Naive thymus-derived CD4-positive, alpha-beta T cell (primary cell): ENCODE measurements around the gene CARD9. TPM values are rescaled to one million over a fixed set of nuclear protein-coding genes. Genes with fewer than 3 reads are reported as not detected.

Experiments
- polyA plus RNA-seq, 2 donors: library from polyadenylated mRNA; unstranded; fragments of 300-500 nt; fragmentation: Illumina TruSeq; gene quantifications; one replicate each; pipeline ENCODE4 v1.2.3, GENCODE V29; 2021
- total RNA-seq, 6 experiments: library from RNA in 5 of 6; stranded (reverse) in 5 of 6; gene quantifications; 1 replicate in 5 of 6; 2 replicates in 1 of 6; pipeline ENCODE4 v1.2.3 and lab custom pipeline; 2021 to 2026

CARD9 gene
- total and polyA plus RNA-seq, 7 experiments from 2014 or later, result 0.10 to 19.9 (median 1.1) TPM

Other genes starting within 250 kb of the CARD9 start
- gene LHX3, start 168.5 kb downstream of the CARD9 start, total RNA-seq, result under 1 TPM in 2 of 5 experiments, not detected in 3; 0.15 to 0.21 TPM
- not detected for gene LHX3, start 168.5 kb downstream of the CARD9 start, polyA plus RNA-seq
- gene QSOX2, start 127.9 kb downstream of the CARD9 start, total RNA-seq, result 10 to 100 TPM; 11.5 to 15.9 (median 12.0) TPM
- under 1 TPM; 0.26 to 0.52 TPM for gene QSOX2, start 127.9 kb downstream of the CARD9 start, polyA plus RNA-seq
- gene CCDC187, start 69.6 kb downstream of the CARD9 start, total RNA-seq, result under 1 TPM in 1 of 5 experiments, not detected in 4; 0.10 TPM
- gene CCDC187, start 69.6 kb downstream of the CARD9 start, polyA plus RNA-seq, result not detected
- gene GPSM1, start 46.1 kb downstream of the CARD9 start, total RNA-seq, result 10 to 100 TPM in 1 of 5 experiments, 1 to 10 TPM in 4; 6.1 to 11.5 (median 8.6) TPM
- 1 to 10 TPM in 1 of 2 donors, under 1 TPM in 1; 0.87 to 1.4 TPM for gene GPSM1, start 46.1 kb downstream of the CARD9 start, polyA plus RNA-seq
- 10 to 100 TPM; 17.2 to 27.5 (median 24.8) TPM for gene DNLZ, start 9.9 kb downstream of the CARD9 start, total RNA-seq
- gene DNLZ, start 9.9 kb downstream of the CARD9 start, polyA plus RNA-seq, result 10 to 100 TPM; 46.6 to 51.3 TPM
- gene SNAPC4, start 26.5 kb upstream of the CARD9 start, total RNA-seq, result 10 to 100 TPM; 10.0 to 16.3 (median 12.8) TPM
- 1 to 10 TPM; 1.2 to 2.7 TPM for gene SNAPC4, start 26.5 kb upstream of the CARD9 start, polyA plus RNA-seq
- gene ENTR1, start 36.9 kb upstream of the CARD9 start, total RNA-seq, result 10 to 100 TPM; 56.3 to 89.0 (median 66.6) TPM
- gene ENTR1, start 36.9 kb upstream of the CARD9 start, polyA plus RNA-seq, result 10 to 100 TPM in 1 of 2 donors, 1 to 10 TPM in 1; 9.2 to 14.4 TPM
- gene PMPCA, start 37.0 kb upstream of the CARD9 start, total RNA-seq, result 10 to 100 TPM; 60.5 to 86.3 (median 71.6) TPM
- gene PMPCA, start 37.0 kb upstream of the CARD9 start, polyA plus RNA-seq, result 10 to 100 TPM; 32.2 to 47.9 TPM
- 10 to 100 TPM; 15.7 to 23.8 (median 22.6) TPM for gene INPP5E, start 66.2 kb upstream of the CARD9 start, total RNA-seq
- gene INPP5E, start 66.2 kb upstream of the CARD9 start, polyA plus RNA-seq, result 1 to 10 TPM; 2.3 to 4.3 TPM
- gene SEC16A, start 109.4 kb upstream of the CARD9 start, total RNA-seq, result 10 to 100 TPM; 79.8 to 88.5 (median 86.1) TPM
- gene SEC16A, start 109.4 kb upstream of the CARD9 start, polyA plus RNA-seq, result 10 to 100 TPM; 25.4 to 42.9 TPM
- 10 to 100 TPM; 49.7 to 92.9 (median 58.0) TPM for gene NOTCH1, start 172.4 kb upstream of the CARD9 start, total RNA-seq
- gene NOTCH1, start 172.4 kb upstream of the CARD9 start, polyA plus RNA-seq, result 1 to 10 TPM; 1.9 to 7.1 TPM